Fibroblast of lung (primary cell): ENCODE measurements around the gene MYDGF.

Experiments
- EZH2 ChIP-seq: IDR thresholded peaks from 2 replicates; pipeline ENCODE4 v1.5.1; 2012; ENCODE audit warnings: low read length, control low read depth, mild to moderate bottlenecking; ENCODE audit errors: missing control alignments
- TF ChIP-seq, protein P1 (sequence below), 2 donors: IDR thresholded peaks in 1 of 2; conservative IDR thresholded peaks in 1 of 2; 1 replicate in 1 of 2; 2 replicates in 1 of 2; pipeline ENCODE4 v1.5.1; 2011 to 2012; ENCODE audit warnings: low read length in 2 of 2, control low read depth in 1 of 2, inconsistent platforms in 1 of 2, low read depth in 1 of 2, mild to moderate bottlenecking in 1 of 2

DNA sequence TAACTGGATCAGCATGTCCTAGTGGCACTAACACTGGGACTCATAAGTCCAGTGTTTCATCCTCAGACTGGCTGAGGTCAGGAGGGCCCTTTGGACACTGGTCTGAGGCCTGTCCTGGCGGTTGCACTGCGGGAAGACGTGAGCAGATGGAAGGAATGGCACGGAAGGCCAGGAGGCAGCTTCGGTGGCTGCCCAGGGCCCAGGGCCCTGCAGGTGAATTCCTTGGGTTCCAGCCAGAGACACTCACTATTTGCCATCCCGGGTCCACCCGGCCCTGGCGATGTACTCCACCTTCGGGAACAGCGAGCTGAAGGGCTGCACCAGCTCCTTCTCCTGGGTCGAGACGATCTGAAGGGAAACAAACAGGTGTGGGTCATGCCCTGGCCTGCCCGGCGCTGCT lies 27.2 kb upstream of the MYDGF start:
- TF ChIP-seq, protein P1, sequence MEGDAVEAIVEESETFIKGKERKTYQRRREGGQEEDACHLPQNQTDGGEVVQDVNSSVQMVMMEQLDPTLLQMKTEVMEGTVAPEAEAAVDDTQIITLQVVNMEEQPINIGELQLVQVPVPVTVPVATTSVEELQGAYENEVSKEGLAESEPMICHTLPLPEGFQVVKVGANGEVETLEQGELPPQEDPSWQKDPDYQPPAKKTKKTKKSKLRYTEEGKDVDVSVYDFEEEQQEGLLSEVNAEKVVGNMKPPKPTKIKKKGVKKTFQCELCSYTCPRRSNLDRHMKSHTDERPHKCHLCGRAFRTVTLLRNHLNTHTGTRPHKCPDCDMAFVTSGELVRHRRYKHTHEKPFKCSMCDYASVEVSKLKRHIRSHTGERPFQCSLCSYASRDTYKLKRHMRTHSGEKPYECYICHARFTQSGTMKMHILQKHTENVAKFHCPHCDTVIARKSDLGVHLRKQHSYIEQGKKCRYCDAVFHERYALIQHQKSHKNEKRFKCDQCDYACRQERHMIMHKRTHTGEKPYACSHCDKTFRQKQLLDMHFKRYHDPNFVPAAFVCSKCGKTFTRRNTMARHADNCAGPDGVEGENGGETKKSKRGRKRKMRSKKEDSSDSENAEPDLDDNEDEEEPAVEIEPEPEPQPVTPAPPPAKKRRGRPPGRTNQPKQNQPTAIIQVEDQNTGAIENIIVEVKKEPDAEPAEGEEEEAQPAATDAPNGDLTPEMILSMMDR (conservative IDR thresholded peaks at IDR 0.05 in 1 of 2, IDR thresholded peaks at IDR 0.05 in 1 of 2; ENCODE audit: low read depth in 1 of 2, low read length in 2 of 2): no peak
- TF ChIP-seq EZH2: no peak
